ENCODE data around the gene CD276. TPM values are rescaled to one million over a fixed set of nuclear protein-coding genes. Genes with fewer than 3 reads are reported as not detected.
"Not testable (repeated sequence)": the region's sequence is repeated elsewhere in the genome, so short reads cannot be mapped to it uniquely, and the experiment has no call there.

Gene CD276
- total RNA-seq, 3 donors from 2014 or later, result 20.9 to 119 (median 73.7) TPM

DNA sequence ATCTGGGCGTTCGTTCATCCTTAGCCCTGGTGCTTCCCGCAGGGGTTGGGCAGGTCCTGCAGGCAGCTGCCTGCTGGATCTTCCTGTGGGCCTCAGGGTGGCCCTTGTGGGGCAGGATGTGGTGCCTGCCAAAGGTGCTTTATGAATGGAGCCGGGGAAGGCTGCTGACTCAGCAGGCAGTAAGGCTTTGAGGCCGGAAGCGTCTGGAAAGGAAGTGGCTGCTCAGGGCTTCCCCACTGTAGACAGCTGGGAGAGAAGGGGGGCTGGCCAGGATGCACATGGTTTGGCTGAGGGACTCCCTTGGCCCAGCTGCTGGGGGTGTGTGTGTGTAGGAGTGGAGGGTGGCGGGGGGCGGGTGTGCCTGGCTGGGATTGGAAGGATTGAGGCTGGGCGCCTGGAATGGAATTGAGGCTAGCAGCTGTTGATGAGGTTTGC lies 12.9 kb downstream of the CD276 start:
- H3K4me3 ChIP-seq, result peak overlapping the region in 1 of 3 donors; percentile 26
- DNase-seq (ENCODE audit: low spot score in 2 of 2), result peak in 1 of 2 donors; percentile 58
- peaks cover 10 to 12% of the 10 kb centered on the region in 2 donors for H3K4me1 ChIP-seq
- intact Hi-C loops (cut with DNase I; ENCODE audit: low total_unique reads), result no loop called here
- TF ChIP-seq POLR2AphosphoS5 (IDR thresholded peaks at IDR 0.05) (peak; percentile 52 to 74 (median 63)), POLR2A (IDR thresholded peaks at IDR 0.05) (no peak)
- H3K27ac ChIP-seq, result peak overlapping the region in 1 of 2 donors; percentile 74
- no peaks in the 10 kb centered on the region for H3K27me3 ChIP-seq
- H3K9me3 ChIP-seq, result no peaks in the 10 kb centered on the region
- H3K36me3 ChIP-seq, result no peaks in the 10 kb centered on the region

DNA sequence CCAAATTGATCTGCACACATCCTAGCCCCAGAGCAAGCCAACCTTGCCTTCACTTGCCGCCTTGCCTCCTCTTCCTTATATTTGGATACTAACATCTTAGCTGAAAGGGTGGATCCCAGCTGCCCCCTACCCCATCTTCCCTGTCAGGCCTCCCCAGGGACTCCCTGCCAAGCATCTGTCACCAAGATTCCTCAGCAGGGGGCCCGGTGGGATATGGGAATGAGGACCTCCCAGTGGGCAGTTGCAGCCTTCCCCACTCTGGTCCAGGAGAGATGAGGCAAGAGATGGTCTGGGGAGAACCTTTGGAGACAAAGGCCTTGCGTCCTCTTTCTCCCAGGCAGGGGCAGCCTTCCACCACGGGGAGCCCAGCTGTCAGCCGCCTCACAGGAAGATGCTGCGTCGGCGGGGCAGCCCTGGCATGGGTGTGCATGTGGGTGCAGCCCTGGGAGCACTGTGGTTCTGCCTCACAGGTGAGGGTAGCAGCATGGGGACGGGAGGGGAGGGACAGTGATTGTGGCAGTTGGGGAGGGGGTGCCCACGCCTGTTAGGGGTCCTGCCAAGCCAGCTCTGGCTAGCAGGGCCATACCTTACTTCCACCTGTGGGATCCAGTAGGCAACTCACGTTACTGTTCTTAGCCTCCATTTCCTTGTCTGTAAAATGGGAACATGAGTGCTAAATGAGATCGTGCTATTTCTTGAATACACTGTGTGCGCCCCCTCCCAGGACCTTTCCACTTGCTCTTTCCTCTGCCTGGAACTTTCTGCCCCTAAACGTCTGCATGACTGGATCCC lies 15.3 kb downstream of the CD276 start:
- Histone ChIP-seq H3K27ac (no peak overlapping the region), H3K4me3 (no peak overlapping the region), H3K27me3 (no peaks in the 10 kb centered on the region), H3K36me3 (no peaks in the 10 kb centered on the region), H3K9me3 (no peaks in the 10 kb centered on the region), H3K4me1 (peaks cover 10 to 12% of the 10 kb centered on the region in 2 donors)
- no peak for DNase-seq (ENCODE audit: low spot score in 2 of 2)
- intact Hi-C loops (cut with DNase I; ENCODE audit: low total_unique reads), result no loop called here
- TF ChIP-seq, protein P1, sequence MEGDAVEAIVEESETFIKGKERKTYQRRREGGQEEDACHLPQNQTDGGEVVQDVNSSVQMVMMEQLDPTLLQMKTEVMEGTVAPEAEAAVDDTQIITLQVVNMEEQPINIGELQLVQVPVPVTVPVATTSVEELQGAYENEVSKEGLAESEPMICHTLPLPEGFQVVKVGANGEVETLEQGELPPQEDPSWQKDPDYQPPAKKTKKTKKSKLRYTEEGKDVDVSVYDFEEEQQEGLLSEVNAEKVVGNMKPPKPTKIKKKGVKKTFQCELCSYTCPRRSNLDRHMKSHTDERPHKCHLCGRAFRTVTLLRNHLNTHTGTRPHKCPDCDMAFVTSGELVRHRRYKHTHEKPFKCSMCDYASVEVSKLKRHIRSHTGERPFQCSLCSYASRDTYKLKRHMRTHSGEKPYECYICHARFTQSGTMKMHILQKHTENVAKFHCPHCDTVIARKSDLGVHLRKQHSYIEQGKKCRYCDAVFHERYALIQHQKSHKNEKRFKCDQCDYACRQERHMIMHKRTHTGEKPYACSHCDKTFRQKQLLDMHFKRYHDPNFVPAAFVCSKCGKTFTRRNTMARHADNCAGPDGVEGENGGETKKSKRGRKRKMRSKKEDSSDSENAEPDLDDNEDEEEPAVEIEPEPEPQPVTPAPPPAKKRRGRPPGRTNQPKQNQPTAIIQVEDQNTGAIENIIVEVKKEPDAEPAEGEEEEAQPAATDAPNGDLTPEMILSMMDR (IDR thresholded peaks at IDR 0.05), result no peak
- no peak for TF ChIP-seq POLR2AphosphoS5 (IDR thresholded peaks at IDR 0.05)
- no peak for TF ChIP-seq POLR2A (IDR thresholded peaks at IDR 0.05)

DNA sequence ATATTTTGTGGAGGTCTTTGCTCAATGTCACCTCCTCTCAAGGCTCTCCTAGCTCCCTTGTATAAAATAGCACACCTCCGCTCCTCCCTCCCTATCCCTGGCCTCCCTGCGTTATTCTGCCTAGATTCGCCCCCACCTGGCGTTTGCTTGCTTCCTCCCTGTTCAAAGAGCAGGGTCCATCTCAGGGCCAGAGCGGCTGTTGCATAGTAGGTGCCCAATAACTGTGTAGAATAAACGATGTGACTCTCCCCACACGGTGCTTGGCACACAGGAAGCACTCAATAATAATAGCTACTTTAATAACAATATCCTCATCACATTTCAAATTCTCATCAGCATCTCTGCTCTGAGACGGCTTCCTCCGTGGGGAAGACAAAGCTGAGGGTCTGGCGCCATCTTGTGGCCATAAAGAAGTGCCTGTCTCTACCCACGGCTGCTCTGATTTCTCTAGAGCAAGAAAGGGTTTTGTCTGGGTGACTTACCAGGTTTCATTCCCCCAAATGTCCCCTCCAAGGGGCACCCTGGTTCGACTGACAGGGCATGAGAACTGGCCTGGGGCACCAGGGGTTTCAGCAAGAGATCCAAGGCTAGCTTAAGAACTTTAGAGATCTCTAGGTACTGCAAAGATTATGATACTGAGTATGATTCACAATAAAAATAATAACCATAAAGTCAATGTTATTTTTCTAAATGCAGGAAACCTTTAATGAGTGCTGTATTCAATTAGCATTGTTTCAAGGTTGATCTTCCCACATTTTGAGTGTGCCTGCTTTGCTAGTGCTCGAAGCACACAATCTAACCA lies 16.1 kb downstream of the CD276 start:
- Histone ChIP-seq H3K4me1 (peaks cover 10 to 12% of the 10 kb centered on the region in 2 donors), H3K36me3 (no peaks in the 10 kb centered on the region), H3K27ac (no peak overlapping the region), H3K9me3 (no peaks in the 10 kb centered on the region), H3K4me3 (no peak overlapping the region), H3K27me3 (no peaks in the 10 kb centered on the region)
- intact Hi-C loops (cut with DNase I; ENCODE audit: low total_unique reads), result no loop called here
- peak; percentile 66 to 77 for DNase-seq (ENCODE audit: low spot score in 2 of 2)
- TF ChIP-seq POLR2AphosphoS5 (IDR thresholded peaks at IDR 0.05) (peak in 1 of 3 donors; percentile 54), POLR2A (IDR thresholded peaks at IDR 0.05) (no peak)
- TF ChIP-seq, protein P1 (IDR thresholded peaks at IDR 0.05), result peak; percentile 72 to 84 (median 80)

DNA sequence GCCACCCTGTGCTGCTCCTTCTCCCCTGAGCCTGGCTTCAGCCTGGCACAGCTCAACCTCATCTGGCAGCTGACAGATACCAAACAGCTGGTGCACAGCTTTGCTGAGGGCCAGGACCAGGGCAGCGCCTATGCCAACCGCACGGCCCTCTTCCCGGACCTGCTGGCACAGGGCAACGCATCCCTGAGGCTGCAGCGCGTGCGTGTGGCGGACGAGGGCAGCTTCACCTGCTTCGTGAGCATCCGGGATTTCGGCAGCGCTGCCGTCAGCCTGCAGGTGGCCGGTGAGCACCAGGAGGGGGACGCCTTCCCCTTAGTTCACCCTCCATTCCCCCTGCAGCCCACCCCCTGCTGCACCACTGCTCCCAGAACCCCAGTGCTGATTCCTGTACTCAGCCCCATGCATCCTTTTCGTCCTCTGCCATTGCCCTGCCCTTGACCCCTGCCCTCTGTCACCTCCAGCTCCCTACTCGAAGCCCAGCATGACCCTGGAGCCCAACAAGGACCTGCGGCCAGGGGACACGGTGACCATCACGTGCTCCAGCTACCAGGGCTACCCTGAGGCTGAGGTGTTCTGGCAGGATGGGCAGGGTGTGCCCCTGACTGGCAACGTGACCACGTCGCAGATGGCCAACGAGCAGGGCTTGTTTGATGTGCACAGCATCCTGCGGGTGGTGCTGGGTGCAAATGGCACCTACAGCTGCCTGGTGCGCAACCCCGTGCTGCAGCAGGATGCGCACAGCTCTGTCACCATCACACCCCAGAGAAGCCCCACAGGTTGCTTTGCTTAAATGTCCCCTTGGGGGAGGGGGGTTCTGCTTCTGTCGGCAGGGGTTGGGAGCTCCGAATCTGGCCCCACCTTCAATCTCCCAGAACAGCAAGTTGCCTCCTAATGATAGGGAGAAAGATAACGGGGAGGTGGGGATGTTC lies 18.4 kb downstream of the CD276 start:
- DNase-seq (ENCODE audit: low spot score in 2 of 2); H3K27me3 ChIP-seq; H3K4me1 ChIP-seq; H3K9me3 ChIP-seq; H3K36me3 ChIP-seq; H3K27ac ChIP-seq; intact Hi-C loops (cut with DNase I; ENCODE audit: low total_unique reads); H3K4me3 ChIP-seq: not testable (repeated sequence)

DNA sequence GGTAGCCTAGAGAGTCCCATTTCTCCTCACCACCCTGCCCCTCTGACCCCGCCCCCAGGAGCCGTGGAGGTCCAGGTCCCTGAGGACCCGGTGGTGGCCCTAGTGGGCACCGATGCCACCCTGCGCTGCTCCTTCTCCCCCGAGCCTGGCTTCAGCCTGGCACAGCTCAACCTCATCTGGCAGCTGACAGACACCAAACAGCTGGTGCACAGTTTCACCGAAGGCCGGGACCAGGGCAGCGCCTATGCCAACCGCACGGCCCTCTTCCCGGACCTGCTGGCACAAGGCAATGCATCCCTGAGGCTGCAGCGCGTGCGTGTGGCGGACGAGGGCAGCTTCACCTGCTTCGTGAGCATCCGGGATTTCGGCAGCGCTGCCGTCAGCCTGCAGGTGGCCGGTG lies 19.4 kb downstream of the CD276 start:
- H3K27me3 ChIP-seq; DNase-seq (ENCODE audit: low spot score in 2 of 2); H3K27ac ChIP-seq; H3K9me3 ChIP-seq; H3K4me1 ChIP-seq; intact Hi-C loops (cut with DNase I; ENCODE audit: low total_unique reads); H3K36me3 ChIP-seq; H3K4me3 ChIP-seq: not testable (repeated sequence)

DNA sequence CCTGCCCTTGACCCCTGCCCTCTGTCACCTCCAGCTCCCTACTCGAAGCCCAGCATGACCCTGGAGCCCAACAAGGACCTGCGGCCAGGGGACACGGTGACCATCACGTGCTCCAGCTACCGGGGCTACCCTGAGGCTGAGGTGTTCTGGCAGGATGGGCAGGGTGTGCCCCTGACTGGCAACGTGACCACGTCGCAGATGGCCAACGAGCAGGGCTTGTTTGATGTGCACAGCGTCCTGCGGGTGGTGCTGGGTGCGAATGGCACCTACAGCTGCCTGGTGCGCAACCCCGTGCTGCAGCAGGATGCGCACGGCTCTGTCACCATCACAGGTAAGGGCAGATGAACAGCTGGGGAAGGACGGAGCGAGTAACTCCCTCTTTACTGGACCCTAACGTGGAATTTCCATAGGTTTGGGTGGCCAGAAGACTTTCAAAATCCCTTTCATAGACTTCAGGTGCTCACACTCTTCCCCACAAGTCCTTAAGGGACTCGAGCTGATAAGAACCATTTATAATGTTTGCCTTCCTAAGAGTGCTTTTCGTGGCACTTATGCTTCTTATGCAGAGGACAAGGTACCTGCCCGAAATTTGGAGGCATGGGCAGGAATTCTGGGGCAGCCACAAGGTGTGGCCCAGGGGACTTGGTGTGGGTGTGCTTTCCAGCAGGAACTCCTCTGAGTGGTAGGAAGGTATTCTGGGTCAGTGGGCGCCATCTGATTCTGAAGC lies 20.1 kb downstream of the CD276 start:
- H3K27me3 ChIP-seq; DNase-seq (ENCODE audit: low spot score in 2 of 2); intact Hi-C loops (cut with DNase I; ENCODE audit: low total_unique reads); H3K36me3 ChIP-seq; H3K27ac ChIP-seq; H3K9me3 ChIP-seq; H3K4me3 ChIP-seq; H3K4me1 ChIP-seq: not testable (repeated sequence)
